ENCODE results near the gene APBB2. TPM values are rescaled to one million over a fixed set of nuclear protein-coding genes. Genes with fewer than 3 reads are reported as not detected.

Gene APBB2
- 41.4 and 45.0 TPM in 2 replicates for polyA plus RNA-seq (2013)

GRCh38 chr4:41214136-41214824 lies at the start of gene APBB2:
TSS of gene APBB2 (minus strand) at chr4:41214542. CDS start at chr4:41033254, 181,288 bp downstream.
- peak within 1 kb of the TSS; percentile 92 for H2BK120ac ChIP-seq (ENCODE audit: insufficient read depth, low read length, poor library complexity)
- peak; percentile 97 to 99 for DNase-seq
- H3K36me3 ChIP-seq (ENCODE audit: control insufficient read depth in 1 of 2, insufficient read depth in 2 of 2, low read length in 2 of 2): peaks cover 0 to 2% of the 10 kb centered on the region in 2 experiments
- peak within 1 kb of the TSS; percentile 95 for H3K14ac ChIP-seq (ENCODE audit: low read length)
- H3K79me1 ChIP-seq (ENCODE audit: low read length): peaks cover 23% of the 10 kb centered on the region
- WGBS (ENCODE audit: extremely low coverage, insufficient coverage, insufficient read length): no CpG with 5 or more reads among the region's 71 CpGs
- peak within 1 kb of the TSS; percentile 66 for H4K12ac ChIP-seq (ENCODE audit: low read depth, low read length)
- peak within 1 kb of the TSS; percentile 86 for H4K91ac ChIP-seq (ENCODE audit: low read depth, low read length)
- H3K27ac ChIP-seq (ENCODE audit: low read depth, low read length): peak within 1 kb of the TSS; percentile 91
- peak within 1 kb of the TSS; percentile 81 for H2AK5ac ChIP-seq (ENCODE audit: low read length)
- no peaks in the 10 kb centered on the region for H3K9me3 ChIP-seq (ENCODE audit: insufficient read depth, low read depth, low read length)
- H3K9ac ChIP-seq (ENCODE audit: low read length): peak within 1 kb of the TSS; percentile 98
- no peak within 1 kb of the TSS for H3K23ac ChIP-seq (ENCODE audit: low read length)
- no peaks in the 10 kb centered on the region for H3K27me3 ChIP-seq (ENCODE audit: insufficient read depth, low read length)
- peak within 1 kb of the TSS; percentile 60 for H3K4ac ChIP-seq (ENCODE audit: low read depth, low read length)
- peaks cover 5 to 11% of the 10 kb centered on the region in 2 experiments for H3K4me1 ChIP-seq (ENCODE audit: control insufficient read depth in 1 of 2, insufficient read depth in 2 of 2, low read length in 2 of 2)
- H2AFZ ChIP-seq (ENCODE audit: insufficient read depth, low read length, poor library complexity): peak within 1 kb of the TSS; percentile 79
- peak within 1 kb of the TSS; percentile 85 for H3K4me2 ChIP-seq (ENCODE audit: low read length)
- peak within 1 kb of the TSS; percentile 91 for H3K4me3 ChIP-seq (ENCODE audit: low read depth, low read length)
- H2BK12ac ChIP-seq (ENCODE audit: low read length): peak within 1 kb of the TSS; percentile 70
- peak within 1 kb of the TSS; percentile 94 for H3K18ac ChIP-seq (ENCODE audit: low read length)
- H2BK5ac ChIP-seq (ENCODE audit: low read depth, low read length, poor library complexity): peak within 1 kb of the TSS; percentile 81
- peak within 1 kb of the TSS; percentile 90 for H4K8ac ChIP-seq (ENCODE audit: low read depth, low read length)
- peaks cover 24% of the 10 kb centered on the region for H3K79me2 ChIP-seq (ENCODE audit: control insufficient read depth, insufficient read depth, low read length, poor library complexity)

DNA sequence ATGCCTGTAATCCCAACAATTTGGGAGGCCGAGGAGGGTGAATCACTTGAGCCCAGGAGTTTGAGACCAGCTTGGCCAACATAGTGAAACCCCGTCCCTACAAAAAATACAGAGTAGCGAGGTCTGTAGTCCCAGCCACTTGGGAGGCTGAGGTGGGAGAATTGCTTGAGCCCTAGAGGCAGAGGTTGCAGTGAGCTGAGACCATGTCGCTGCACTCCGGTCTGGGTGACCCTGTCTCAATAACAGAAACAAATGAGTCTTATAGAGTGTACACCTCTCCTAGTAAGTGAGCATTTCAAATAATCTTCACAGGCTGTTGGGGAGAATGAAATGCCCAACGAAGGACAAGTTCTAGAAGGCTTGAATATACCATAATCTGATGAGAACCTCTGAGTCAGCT lies 47.9 kb upstream of the APBB2 start:
- Histone ChIP-seq H3K4me3 (ENCODE audit: low read depth, low read length) (no peak overlapping the region), H3K18ac (ENCODE audit: low read length) (no peak overlapping the region), H4K91ac (ENCODE audit: low read depth, low read length) (no peak overlapping the region), H3K36me3 (ENCODE audit: control insufficient read depth in 1 of 2, insufficient read depth in 2 of 2, low read length in 2 of 2) (peaks cover 0 to 8% of the 10 kb centered on the region in 2 experiments), H2BK5ac (ENCODE audit: low read depth, low read length, poor library complexity) (no peak overlapping the region), H3K79me1 (ENCODE audit: low read length) (no peaks in the 10 kb centered on the region), H3K23ac (ENCODE audit: low read length) (no peak overlapping the region), H3K9ac (ENCODE audit: low read length) (no peak overlapping the region), H3K4me1 (ENCODE audit: control insufficient read depth in 1 of 2, insufficient read depth in 2 of 2, low read length in 2 of 2) (peaks cover 5 to 6% of the 10 kb centered on the region in 2 experiments), H3K27me3 (ENCODE audit: insufficient read depth, low read length) (peaks cover 6% of the 10 kb centered on the region), H3K4me2 (ENCODE audit: low read length) (no peak overlapping the region), H4K12ac (ENCODE audit: low read depth, low read length) (no peak overlapping the region), H3K27ac (ENCODE audit: low read depth, low read length) (no peak overlapping the region), H3K14ac (ENCODE audit: low read length) (no peak overlapping the region), H2BK12ac (ENCODE audit: low read length) (no peak overlapping the region), H4K8ac (ENCODE audit: low read depth, low read length) (no peak overlapping the region), H3K79me2 (ENCODE audit: control insufficient read depth, insufficient read depth, low read length, poor library complexity) (no peaks in the 10 kb centered on the region), H3K9me3 (ENCODE audit: insufficient read depth, low read depth, low read length) (no peaks in the 10 kb centered on the region), H3K4ac (ENCODE audit: low read depth, low read length) (no peak overlapping the region), H2BK120ac (ENCODE audit: insufficient read depth, low read length, poor library complexity) (no peak overlapping the region), H2AK5ac (ENCODE audit: low read length) (no peak overlapping the region), H2AFZ (ENCODE audit: insufficient read depth, low read length, poor library complexity) (no peak overlapping the region)
- no peak for DNase-seq
- no CpG with 5 or more reads among the region's 6 CpGs for WGBS (ENCODE audit: extremely low coverage, insufficient coverage, insufficient read length)

GRCh38 chr4:41260116-41260733 lies 45.9 kb upstream of the APBB2 start:
- peaks cover 0 to 8% of the 10 kb centered on the region in 2 experiments for H3K36me3 ChIP-seq (ENCODE audit: control insufficient read depth in 1 of 2, insufficient read depth in 2 of 2, low read length in 2 of 2)
- H2AFZ ChIP-seq (ENCODE audit: insufficient read depth, low read length, poor library complexity): no peak overlapping the region
- no peak overlapping the region for H2BK120ac ChIP-seq (ENCODE audit: insufficient read depth, low read length, poor library complexity)
- H2BK12ac ChIP-seq (ENCODE audit: low read length): no peak overlapping the region
- no peak overlapping the region for H4K91ac ChIP-seq (ENCODE audit: low read depth, low read length)
- no peak overlapping the region for H2AK5ac ChIP-seq (ENCODE audit: low read length)
- no peak overlapping the region for H3K9ac ChIP-seq (ENCODE audit: low read length)
- peaks cover 12% of the 10 kb centered on the region for H3K27me3 ChIP-seq (ENCODE audit: insufficient read depth, low read length)
- H3K79me2 ChIP-seq (ENCODE audit: control insufficient read depth, insufficient read depth, low read length, poor library complexity): no peaks in the 10 kb centered on the region
- no peak for DNase-seq
- no peak overlapping the region for H3K18ac ChIP-seq (ENCODE audit: low read length)
- WGBS (ENCODE audit: extremely low coverage, insufficient coverage, insufficient read length): no CpG with 5 or more reads among the region's 9 CpGs
- peaks cover 6 to 12% of the 10 kb centered on the region in 2 experiments for H3K4me1 ChIP-seq (ENCODE audit: control insufficient read depth in 1 of 2, insufficient read depth in 2 of 2, low read length in 2 of 2)
- no peak overlapping the region for H3K4ac ChIP-seq (ENCODE audit: low read depth, low read length)
- no peak overlapping the region for H3K14ac ChIP-seq (ENCODE audit: low read length)
- H4K12ac ChIP-seq (ENCODE audit: low read depth, low read length): no peak overlapping the region
- no peaks in the 10 kb centered on the region for H3K79me1 ChIP-seq (ENCODE audit: low read length)
- no peak overlapping the region for H3K23ac ChIP-seq (ENCODE audit: low read length)
- no peak overlapping the region for H3K27ac ChIP-seq (ENCODE audit: low read depth, low read length)
- no peak overlapping the region for H2BK5ac ChIP-seq (ENCODE audit: low read depth, low read length, poor library complexity)
- no peak overlapping the region for H3K4me2 ChIP-seq (ENCODE audit: low read length)
- no peaks in the 10 kb centered on the region for H3K9me3 ChIP-seq (ENCODE audit: insufficient read depth, low read depth, low read length)
- H4K8ac ChIP-seq (ENCODE audit: low read depth, low read length): no peak overlapping the region
- H3K4me3 ChIP-seq (ENCODE audit: low read depth, low read length): no peak overlapping the region

DNA sequence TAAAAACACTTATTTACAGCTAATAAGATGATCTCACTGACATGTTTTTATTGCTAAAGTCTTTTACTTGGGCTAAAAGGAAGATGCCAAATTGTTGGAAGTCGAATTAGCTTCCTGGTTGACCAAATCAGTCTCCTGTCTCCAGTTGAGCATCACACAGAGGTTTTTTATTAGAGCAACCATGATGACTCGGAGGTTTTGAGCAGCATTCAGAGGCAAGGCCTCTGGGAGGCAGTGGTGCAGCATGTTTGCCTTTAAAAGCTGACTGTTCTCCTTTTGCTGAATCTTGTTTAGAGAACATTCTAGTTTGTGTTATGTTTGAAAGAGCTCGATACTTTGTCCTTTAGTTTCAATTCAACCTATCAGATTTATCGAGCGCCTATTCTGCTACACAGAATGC lies 44.4 kb upstream of the APBB2 start:
- H3K27me3 ChIP-seq (ENCODE audit: insufficient read depth, low read length): peaks cover 12% of the 10 kb centered on the region
- H3K27ac ChIP-seq (ENCODE audit: low read depth, low read length): no peak overlapping the region
- H3K4me1 ChIP-seq (ENCODE audit: control insufficient read depth in 1 of 2, insufficient read depth in 2 of 2, low read length in 2 of 2): peaks cover 6 to 12% of the 10 kb centered on the region in 2 experiments

More for the DNA sequence above, 44.4 kb upstream of the APBB2 start:
- Histone ChIP-seq H2AFZ (ENCODE audit: insufficient read depth, low read length, poor library complexity) (no peak overlapping the region), H3K18ac (ENCODE audit: low read length) (no peak overlapping the region), H3K9me3 (ENCODE audit: insufficient read depth, low read depth, low read length) (no peaks in the 10 kb centered on the region), H3K4me2 (ENCODE audit: low read length) (no peak overlapping the region), H3K4ac (ENCODE audit: low read depth, low read length) (no peak overlapping the region), H4K12ac (ENCODE audit: low read depth, low read length) (no peak overlapping the region), H3K14ac (ENCODE audit: low read length) (no peak overlapping the region), H2BK5ac (ENCODE audit: low read depth, low read length, poor library complexity) (no peak overlapping the region), H4K91ac (ENCODE audit: low read depth, low read length) (no peak overlapping the region), H3K79me2 (ENCODE audit: control insufficient read depth, insufficient read depth, low read length, poor library complexity) (no peaks in the 10 kb centered on the region), H2BK120ac (ENCODE audit: insufficient read depth, low read length, poor library complexity) (no peak overlapping the region), H3K23ac (ENCODE audit: low read length) (no peak overlapping the region), H4K8ac (ENCODE audit: low read depth, low read length) (no peak overlapping the region), H2AK5ac (ENCODE audit: low read length) (no peak overlapping the region), H3K79me1 (ENCODE audit: low read length) (no peaks in the 10 kb centered on the region), H3K9ac (ENCODE audit: low read length) (no peak overlapping the region), H3K36me3 (ENCODE audit: control insufficient read depth in 1 of 2, insufficient read depth in 2 of 2, low read length in 2 of 2) (peaks cover 0 to 6% of the 10 kb centered on the region in 2 experiments), H3K4me3 (ENCODE audit: low read depth, low read length) (no peak overlapping the region), H2BK12ac (ENCODE audit: low read length) (no peak overlapping the region)
- DNase-seq: peak; percentile 24 to 52
- no CpG with 5 or more reads among the region's 5 CpGs for WGBS (ENCODE audit: extremely low coverage, insufficient coverage, insufficient read length)
